Measurements from ENCODE around the gene SORCS2. TPM values are rescaled to one million over a fixed set of nuclear protein-coding genes. Genes with fewer than 3 reads are reported as not detected.

SORCS2 gene
- polyA plus RNA-seq, 1 of the 3 experiments (the other 2 are of a cell fraction), result 1.6 TPM

DNA sequence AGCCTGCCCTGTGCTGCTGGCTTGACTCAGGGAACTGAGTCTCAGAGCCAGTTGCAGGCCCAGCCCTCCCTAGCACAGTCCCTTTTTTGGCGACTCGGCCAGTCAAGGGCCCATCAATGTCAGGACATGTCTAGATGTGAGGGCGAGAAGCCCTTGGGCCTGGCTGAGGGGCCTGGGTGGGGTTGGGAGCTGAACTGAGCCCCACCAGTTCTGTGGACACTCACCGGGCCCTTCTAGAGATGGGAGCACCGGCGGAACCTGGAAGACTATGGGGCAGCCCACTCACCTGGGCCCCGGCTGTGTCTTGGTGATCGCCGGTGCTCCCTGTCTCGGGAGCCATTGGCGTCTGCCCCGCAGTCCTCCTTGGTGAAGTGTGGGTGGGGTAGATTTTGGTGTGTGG lies 501.4 kb downstream of the SORCS2 start:
- DNase-seq, result no peak
- TF ChIP-seq MXI1 (IDR thresholded peaks at IDR 0.05; ENCODE audit: low read depth, low read length), result no peak
- no peak for TF ChIP-seq ELF1 (IDR thresholded peaks at IDR 0.05)
- TF ChIP-seq SMC3 (IDR thresholded peaks at IDR 0.05; ENCODE audit: low read depth, low read length), result no peak
- TF ChIP-seq JUND (IDR thresholded peaks at IDR 0.05), result no peak
- no peak for TF ChIP-seq EZH2phosphoT487 (IDR thresholded peaks at IDR 0.05; ENCODE audit: borderline replicate concordance, low read depth)
- TF ChIP-seq RCOR1 (IDR thresholded peaks at IDR 0.05; ENCODE audit: low read length), result no peak
- no peak for TF ChIP-seq MEF2A (IDR thresholded peaks at IDR 0.05; ENCODE audit: borderline replicate concordance, low read depth)
- no peak for TF ChIP-seq RAD21 (IDR thresholded peaks at IDR 0.05; ENCODE audit: low read length)
- TF ChIP-seq RXRA (IDR thresholded peaks at IDR 0.05; ENCODE audit: borderline replicate concordance, low read depth), result no peak
- no peak for TF ChIP-seq TAF1 (IDR thresholded peaks at IDR 0.05; ENCODE audit: borderline replicate concordance, low read depth, low read length)
- TF ChIP-seq SIN3A (IDR thresholded peaks at IDR 0.05; ENCODE audit: borderline replicate concordance, low read depth, low read length), result no peak
- no peak for TF ChIP-seq CHD2 (IDR thresholded peaks at IDR 0.05; ENCODE audit: low read length, partially characterized antibody)
- TF ChIP-seq FOXM1 (IDR thresholded peaks at IDR 0.05; ENCODE audit: low read depth), result no peak
- Histone ChIP-seq H4K20me1 (ENCODE audit: insufficient read depth) (no peaks in the 10 kb centered on the region), H3K9ac (no peak overlapping the region), H3K9me2 (no peaks in the 10 kb centered on the region), H2AFZ (ENCODE audit: low read depth) (no peak overlapping the region), H3K9me3 (no peaks in the 10 kb centered on the region), H3K4me3 (ENCODE audit: low read depth in 2 of 2, low read length in 1 of 2) (no peak overlapping the region), H3F3A (replicated peaks; ENCODE audit: insufficient read depth) (peaks cover 4% of the 10 kb centered on the region), H3K36me3 (replicated peaks in 1 of 2; ENCODE audit: control insufficient read depth in 1 of 2, insufficient read depth in 2 of 2, low read length in 1 of 2) (no peaks in the 10 kb centered on the region), H3K4me2 (no peak overlapping the region), H3K27ac (ENCODE audit: low read depth in 2 of 2, low read length in 1 of 2) (no peak overlapping the region), H3K79me2 (ENCODE audit: insufficient read depth) (no peaks in the 10 kb centered on the region), H3K27me3 (ENCODE audit: insufficient read depth) (no peaks in the 10 kb centered on the region), H3K4me1 (ENCODE audit: control insufficient read depth in 1 of 2, insufficient read depth in 2 of 2, low read depth in 1 of 2, low read length in 1 of 2) (peaks cover 0 to 9% of the 10 kb centered on the region in 2 experiments; a peak in 2 of 4 replicates)
- ChIA-PET CTCF (interaction anchor here (1.0 kb wide), 1 partner anchor 26 kb away, joined by 3 read pairs; no protein-coding TSS in a partner anchor), POLR2A (no interaction called here)
- 94% methylated on average over 3 of the region's 12 CpGs for WGBS (ENCODE audit: low lambda C conversion rate)

DNA sequence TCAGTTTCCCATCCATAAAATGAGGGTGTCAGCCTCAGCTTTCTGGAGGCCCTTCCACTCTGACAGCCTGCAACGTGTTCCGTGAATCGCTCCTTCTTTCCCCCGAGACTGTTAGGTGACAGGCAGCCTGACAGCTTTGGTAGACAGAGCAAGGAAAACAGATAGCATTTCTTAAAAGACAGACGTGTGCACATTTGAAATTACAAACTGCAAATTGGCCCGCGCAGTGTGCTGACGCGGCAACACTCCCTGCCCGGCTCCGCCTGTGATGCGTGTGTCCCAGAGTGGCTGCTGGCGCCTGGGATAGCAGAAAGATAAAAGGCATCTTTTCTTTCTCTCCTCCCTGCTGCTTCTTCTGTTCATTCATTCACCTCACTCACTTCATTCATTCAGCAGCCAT lies 502.0 kb downstream of the SORCS2 start:
- no peak for DNase-seq
- peaks cover 8% of the 10 kb centered on the region for H3F3A ChIP-seq (replicated peaks; ENCODE audit: insufficient read depth)
- H3K9me3 ChIP-seq, result no peaks in the 10 kb centered on the region
- ChIA-PET CTCF (no interaction called here), POLR2A (no interaction called here)
- no peak overlapping the region for H3K27ac ChIP-seq (ENCODE audit: low read depth in 2 of 2, low read length in 1 of 2)
- no peak overlapping the region for H3K4me3 ChIP-seq (ENCODE audit: low read depth in 2 of 2, low read length in 1 of 2)
- H4K20me1 ChIP-seq (ENCODE audit: insufficient read depth), result no peaks in the 10 kb centered on the region
- no peaks in the 10 kb centered on the region for H3K79me2 ChIP-seq (ENCODE audit: insufficient read depth)
- H3K9ac ChIP-seq, result no peak overlapping the region
- H3K4me2 ChIP-seq, result no peak overlapping the region
- no peaks in the 10 kb centered on the region for H3K36me3 ChIP-seq (replicated peaks in 1 of 2; ENCODE audit: control insufficient read depth in 1 of 2, insufficient read depth in 2 of 2, low read length in 1 of 2)
- H2AFZ ChIP-seq (ENCODE audit: low read depth), result no peak overlapping the region
- peaks cover 4 to 13% of the 10 kb centered on the region in 2 experiments; a peak in 2 of 4 replicates for H3K4me1 ChIP-seq (ENCODE audit: control insufficient read depth in 1 of 2, insufficient read depth in 2 of 2, low read depth in 1 of 2, low read length in 1 of 2)
- 83% methylated on average over 13 of the region's 13 CpGs for WGBS (ENCODE audit: low lambda C conversion rate)
- H3K27me3 ChIP-seq (ENCODE audit: insufficient read depth), result no peaks in the 10 kb centered on the region
- no peaks in the 10 kb centered on the region for H3K9me2 ChIP-seq
- TF ChIP-seq YY1 (IDR thresholded peaks at IDR 0.05; ENCODE audit: low read depth) (no peak), SIN3A (IDR thresholded peaks at IDR 0.05; ENCODE audit: borderline replicate concordance, low read depth, low read length) (no peak), GATA2 (CRISPR knock-in tag; IDR thresholded peaks at IDR 0.05) (no peak), NRF1 (IDR thresholded peaks at IDR 0.05; ENCODE audit: low read depth, low read length) (no peak), FOXJ3 (CRISPR knock-in tag; IDR thresholded peaks at IDR 0.05) (no peak), POLR2AphosphoS5 (IDR thresholded peaks at IDR 0.05; ENCODE audit: low read depth, low read length) (no peak), SMC3 (IDR thresholded peaks at IDR 0.05; ENCODE audit: low read depth, low read length) (no peak), EP300 (IDR thresholded peaks at IDR 0.05; ENCODE audit: borderline replicate concordance in 1 of 2, low read depth in 1 of 2, low read length in 1 of 2) (no peak), EZH2phosphoT487 (IDR thresholded peaks at IDR 0.05; ENCODE audit: borderline replicate concordance, low read depth) (no peak), RAD21 (IDR thresholded peaks at IDR 0.05; ENCODE audit: low read length) (no peak), FOXM1 (IDR thresholded peaks at IDR 0.05; ENCODE audit: low read depth) (no peak), CHD2 (IDR thresholded peaks at IDR 0.05; ENCODE audit: low read length, partially characterized antibody) (no peak)
- TF ChIP-seq, protein P1, sequence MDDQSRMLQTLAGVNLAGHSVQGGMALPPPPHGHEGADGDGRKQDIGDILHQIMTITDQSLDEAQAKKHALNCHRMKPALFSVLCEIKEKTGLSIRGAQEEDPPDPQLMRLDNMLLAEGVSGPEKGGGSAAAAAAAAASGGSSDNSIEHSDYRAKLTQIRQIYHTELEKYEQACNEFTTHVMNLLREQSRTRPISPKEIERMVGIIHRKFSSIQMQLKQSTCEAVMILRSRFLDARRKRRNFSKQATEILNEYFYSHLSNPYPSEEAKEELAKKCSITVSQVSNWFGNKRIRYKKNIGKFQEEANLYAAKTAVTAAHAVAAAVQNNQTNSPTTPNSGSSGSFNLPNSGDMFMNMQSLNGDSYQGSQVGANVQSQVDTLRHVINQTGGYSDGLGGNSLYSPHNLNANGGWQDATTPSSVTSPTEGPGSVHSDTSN (IDR thresholded peaks at IDR 0.05), result no peak
- TF ChIP-seq, protein P2, sequence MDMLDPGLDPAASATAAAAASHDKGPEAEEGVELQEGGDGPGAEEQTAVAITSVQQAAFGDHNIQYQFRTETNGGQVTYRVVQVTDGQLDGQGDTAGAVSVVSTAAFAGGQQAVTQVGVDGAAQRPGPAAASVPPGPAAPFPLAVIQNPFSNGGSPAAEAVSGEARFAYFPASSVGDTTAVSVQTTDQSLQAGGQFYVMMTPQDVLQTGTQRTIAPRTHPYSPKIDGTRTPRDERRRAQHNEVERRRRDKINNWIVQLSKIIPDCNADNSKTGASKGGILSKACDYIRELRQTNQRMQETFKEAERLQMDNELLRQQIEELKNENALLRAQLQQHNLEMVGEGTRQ (IDR thresholded peaks at IDR 0.05; ENCODE audit: borderline replicate concordance, low read depth, low read length), result no peak
- TF ChIP-seq, protein P3, sequence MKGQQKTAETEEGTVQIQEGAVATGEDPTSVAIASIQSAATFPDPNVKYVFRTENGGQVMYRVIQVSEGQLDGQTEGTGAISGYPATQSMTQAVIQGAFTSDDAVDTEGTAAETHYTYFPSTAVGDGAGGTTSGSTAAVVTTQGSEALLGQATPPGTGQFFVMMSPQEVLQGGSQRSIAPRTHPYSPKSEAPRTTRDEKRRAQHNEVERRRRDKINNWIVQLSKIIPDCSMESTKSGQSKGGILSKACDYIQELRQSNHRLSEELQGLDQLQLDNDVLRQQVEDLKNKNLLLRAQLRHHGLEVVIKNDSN (IDR thresholded peaks at IDR 0.05; ENCODE audit: borderline replicate concordance, low read depth), result no peak
- TF ChIP-seq, protein P4, sequence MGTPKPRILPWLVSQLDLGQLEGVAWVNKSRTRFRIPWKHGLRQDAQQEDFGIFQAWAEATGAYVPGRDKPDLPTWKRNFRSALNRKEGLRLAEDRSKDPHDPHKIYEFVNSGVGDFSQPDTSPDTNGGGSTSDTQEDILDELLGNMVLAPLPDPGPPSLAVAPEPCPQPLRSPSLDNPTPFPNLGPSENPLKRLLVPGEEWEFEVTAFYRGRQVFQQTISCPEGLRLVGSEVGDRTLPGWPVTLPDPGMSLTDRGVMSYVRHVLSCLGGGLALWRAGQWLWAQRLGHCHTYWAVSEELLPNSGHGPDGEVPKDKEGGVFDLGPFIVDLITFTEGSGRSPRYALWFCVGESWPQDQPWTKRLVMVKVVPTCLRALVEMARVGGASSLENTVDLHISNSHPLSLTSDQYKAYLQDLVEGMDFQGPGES (IDR thresholded peaks at IDR 0.05; ENCODE audit: low read depth, low read length), result no peak
- TF ChIP-seq, protein P5, sequence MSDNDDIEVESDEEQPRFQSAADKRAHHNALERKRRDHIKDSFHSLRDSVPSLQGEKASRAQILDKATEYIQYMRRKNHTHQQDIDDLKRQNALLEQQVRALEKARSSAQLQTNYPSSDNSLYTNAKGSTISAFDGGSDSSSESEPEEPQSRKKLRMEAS (IDR thresholded peaks at IDR 0.05; ENCODE audit: low read depth), result no peak

Measured in SK-N-SH (cell line).